GM18511 (cell line): Measurements from ENCODE around the gene PTPRJ.

ENCODE experiments used
- ATAC-seq: cut with Tn5 transposase; IDR thresholded peaks from one replicate; pipeline ENCODE4 v1.9.1; 2021; ENCODE audit warnings: mild to moderate bottlenecking, moderate library complexity; ENCODE audit not compliant: unreplicated experiment

PTPRJ gene

DNA sequence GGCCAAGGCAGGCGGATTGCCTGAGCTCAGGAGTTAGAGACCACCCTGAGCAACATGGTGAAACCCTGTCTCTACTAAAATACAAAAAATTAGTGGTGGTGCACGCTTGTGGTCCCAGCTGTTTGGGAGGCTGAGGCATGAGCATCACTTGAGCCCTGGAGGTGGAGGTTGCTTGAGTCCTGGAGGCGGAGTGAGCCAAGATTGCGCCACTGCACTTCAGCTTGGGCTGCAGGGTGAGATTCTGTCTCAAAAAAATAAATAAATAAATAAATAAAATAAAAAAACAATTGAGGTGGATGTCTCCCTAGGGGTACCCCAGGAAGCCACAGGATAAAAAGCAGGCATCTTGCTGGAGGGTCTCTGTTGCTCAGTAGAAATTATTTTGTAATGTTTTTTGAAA is 14.1 kb downstream of the PTPRJ start:
- no peak for ATAC-seq

DNA sequence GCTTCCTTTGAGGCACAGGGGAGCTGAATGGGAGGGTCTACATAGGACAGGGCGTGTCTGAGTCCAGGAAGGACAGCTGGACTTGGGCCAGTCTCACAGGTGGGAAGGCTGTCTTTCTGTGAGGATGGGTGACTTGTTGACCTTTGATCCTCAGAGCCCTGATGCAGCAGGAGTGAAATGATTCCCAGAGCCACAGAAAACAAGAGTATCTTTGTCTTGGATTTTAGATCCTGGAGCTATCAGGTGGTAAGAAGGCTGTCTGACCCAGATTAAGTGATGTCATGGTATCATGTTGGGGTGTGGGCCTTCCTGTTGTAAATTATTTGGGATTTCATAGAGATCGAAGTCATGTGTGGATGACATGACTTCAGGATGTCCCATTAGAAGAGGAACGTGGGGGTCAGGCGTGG is 15.0 kb downstream of the PTPRJ start:
- ATAC-seq: no peak

DNA sequence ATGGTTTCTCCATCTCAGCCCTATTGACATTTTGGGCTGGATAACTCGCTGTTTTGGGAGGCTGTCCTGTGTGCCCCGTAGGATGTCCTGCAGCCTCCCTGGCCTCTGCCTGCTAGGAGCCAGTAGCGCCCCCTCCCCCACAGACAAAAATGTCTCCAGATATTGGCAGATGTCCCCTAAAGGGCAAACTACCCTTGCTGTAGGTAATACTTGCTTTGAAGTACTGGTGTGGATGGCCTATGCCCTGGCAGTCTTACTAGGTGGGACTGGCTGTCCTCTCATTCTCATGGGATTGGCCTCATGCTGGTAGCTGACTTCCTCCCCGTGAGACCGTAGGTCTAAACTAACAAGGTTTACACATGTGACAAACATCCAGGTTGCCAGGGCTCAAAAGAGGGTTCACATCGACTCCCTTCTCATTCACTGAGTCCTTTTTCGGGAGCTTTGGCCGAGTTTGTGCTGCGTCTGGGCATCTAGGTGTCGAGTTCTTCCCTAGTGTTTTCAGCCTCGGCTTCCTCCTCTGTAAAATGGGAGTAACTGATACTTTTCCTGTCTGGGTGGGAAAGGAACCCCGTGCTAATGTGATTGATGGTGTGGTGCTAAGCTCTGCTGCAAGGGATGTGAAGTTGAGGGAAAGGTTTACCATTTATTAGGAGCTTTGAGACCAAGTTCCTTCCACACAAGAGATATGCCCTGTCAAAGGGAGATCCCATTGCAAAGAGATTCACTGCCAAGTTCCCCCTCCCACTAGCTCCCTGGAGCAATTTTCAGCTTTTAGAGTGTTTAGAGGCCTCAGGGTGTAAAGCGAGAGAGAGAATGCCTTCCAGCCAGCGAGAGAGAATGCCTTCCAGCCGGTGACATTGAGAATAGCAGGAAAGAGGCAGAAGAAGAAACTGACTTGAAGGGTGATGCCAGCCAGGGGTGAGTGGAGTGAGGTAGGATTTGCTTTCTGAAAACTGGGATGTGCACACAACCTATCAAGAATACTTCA is 17.0 kb downstream of the PTPRJ start:
- ATAC-seq: no peak

DNA sequence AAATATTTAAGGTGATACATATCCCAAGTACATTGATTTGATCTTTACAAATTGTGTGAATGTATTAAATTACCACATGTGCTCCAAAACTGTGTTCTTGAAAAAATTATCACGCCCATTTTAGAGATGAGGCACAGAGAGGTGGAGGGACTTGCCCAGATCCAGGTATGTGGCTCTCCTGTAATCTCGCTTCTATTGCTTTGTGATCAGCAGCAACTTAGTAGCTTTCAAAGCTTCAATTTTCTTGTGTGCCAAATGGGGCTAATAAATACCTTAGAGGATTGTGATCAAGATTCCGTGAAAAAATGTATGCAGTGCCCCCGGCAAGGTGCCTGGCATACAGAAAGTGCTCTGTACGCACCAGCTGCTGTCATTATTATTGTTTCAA is 18.0 kb downstream of the PTPRJ start:
- no peak for ATAC-seq

DNA sequence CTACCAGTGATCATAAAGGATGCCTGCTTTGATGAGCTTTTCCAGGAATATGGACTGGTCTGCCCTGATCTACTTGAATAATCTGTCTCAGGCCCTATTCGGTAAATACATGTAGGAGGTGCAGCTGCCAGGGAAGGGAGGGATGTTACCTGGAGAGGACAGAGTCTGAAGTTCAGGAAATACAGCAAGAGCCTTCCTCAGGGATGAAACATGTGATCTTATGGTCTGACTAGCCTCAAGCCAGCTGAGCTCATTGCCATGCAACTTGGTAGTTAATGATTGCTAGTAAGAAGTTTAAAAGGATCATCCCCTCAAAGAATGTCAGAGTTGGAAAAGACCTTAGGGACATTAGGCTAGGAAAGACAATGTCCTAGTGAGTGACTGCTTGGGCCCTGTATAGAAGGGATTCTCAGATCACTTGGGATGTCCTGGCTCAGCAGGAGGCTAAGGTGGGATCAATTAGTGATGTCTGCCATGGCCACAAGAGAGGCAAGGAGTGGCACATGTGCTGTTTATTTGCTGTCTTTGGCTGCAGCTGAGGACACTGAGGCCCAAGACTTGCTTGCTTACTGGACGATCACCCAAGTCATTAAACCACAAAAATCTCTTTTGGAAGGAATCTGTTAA is 18.5 kb downstream of the PTPRJ start:
- no peak for ATAC-seq

DNA sequence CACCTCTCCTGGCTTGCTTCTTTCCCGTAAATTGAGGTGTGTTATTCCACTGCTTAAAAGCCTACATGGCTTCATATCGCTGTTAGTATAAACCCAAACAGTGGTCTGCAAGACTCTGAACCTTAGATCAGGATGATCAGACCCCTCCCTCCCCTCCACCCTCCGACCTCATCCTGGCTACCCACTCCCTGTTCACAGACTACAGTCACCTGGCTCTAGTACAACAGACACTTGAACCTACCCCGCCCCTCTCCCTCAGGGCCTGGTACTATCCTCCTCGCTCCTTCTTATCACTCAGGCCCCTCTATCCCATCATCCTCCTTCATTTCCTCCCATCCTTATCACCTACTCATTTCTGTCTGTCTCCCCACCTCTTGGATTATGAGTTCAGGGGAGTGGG is 20.1 kb downstream of the PTPRJ start:
- ATAC-seq: no peak

DNA sequence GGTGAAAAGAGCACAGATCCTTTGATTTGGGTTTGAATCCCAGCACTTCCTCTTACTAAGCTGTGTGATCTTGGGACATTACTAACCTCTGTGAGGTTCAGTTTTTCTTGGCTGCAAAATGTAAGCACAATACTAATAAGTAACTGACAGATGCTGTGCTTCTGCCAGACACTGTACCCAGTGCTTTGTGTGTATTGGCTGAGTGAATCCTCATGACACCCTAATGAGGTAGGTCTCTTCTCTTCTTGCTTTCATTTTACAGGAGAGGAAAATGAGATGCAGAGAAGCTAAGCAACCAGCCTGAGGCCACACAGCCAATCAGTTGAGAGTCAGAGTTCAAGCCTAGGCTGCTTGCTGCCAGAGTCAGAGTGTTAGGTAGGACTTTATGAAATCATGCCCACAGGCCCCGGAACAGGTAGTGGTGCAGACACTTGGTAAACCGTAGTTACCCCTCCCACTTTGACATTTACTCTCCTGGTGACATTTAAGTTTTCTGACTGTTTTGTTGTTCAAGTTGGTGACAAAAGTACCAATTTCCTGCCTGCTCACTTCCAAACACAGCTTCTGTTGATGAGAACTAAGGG is 21.2 kb downstream of the PTPRJ start:
- peak; percentile 74 for ATAC-seq

DNA sequence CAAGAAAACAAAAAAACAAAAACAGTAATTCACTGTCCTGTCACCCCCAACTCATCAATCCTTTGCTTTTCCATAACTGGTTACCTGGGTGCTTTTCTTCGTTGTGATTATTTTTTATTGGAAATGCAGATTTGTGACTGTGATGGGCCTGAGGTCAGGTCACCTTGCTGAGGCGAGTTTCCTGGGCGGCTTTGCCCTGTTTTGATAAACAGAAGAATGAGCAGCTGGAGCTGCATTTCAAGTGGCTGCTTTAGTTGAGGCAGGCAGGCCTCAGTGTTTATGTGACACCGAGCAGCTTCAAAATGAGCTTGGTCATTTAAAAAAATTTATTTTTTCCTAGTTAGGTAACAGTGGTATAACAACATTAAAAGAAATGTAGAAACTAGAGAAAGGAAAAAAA is 22.2 kb downstream of the PTPRJ start:
- ATAC-seq: no peak

DNA sequence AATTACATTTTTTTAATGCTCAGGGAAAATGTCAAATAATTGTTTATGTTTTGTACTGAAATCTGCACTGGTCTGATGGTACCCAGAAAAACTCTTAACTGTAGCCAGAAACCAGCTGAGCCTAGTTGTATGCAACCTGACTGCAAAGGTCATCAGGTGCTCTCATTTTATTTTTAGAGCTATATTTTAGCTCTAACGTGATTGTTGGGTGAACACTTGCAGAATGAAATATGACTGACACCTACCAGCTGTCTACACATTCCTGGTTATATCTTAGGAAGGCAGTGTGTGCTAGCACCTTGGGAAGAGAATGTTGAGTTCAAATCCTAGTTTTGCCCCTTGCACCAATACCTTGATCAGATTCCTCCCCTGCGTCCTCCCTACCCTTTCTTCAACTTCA is 23.6 kb downstream of the PTPRJ start:
- no peak for ATAC-seq

DNA sequence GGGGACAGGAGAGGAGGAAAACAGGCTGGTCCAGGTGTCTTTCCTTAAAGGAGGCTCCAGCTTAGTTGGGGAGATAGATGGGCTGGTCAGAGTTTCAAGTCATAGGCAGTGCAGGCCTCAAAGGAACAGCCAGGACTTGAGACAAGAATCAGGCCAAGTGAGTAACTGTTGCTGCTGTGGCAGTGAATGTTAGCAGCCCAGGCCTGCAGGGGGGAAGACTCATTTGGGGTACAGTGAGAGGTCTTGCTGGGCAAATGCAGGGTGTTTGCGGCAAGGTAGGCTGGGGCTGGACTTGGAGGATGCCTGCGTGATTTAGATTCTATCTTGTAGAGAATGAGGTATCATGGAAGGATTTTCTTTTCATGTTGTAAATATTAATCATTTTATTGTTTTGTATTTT is 24.1 kb downstream of the PTPRJ start:
- no peak for ATAC-seq

DNA sequence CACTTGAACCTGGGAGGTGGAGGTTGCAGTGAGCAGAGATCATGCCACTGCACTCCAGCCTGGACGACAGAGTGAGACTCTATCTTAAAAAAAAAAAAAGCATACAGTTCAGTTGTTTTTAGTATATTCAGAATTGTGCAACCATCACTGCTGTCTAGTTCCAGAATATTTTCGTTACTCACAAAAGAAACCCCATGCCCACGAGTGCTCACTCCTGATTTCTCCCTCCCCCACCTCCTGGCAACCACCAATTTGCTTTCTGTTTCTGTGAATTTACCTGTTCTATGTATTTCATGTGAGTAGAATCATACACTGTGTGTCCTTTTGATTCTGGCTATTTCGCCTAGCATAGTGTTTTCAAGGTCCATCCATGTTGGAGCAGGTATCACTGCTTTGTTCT is 24.8 kb downstream of the PTPRJ start:
- ATAC-seq: no peak

DNA sequence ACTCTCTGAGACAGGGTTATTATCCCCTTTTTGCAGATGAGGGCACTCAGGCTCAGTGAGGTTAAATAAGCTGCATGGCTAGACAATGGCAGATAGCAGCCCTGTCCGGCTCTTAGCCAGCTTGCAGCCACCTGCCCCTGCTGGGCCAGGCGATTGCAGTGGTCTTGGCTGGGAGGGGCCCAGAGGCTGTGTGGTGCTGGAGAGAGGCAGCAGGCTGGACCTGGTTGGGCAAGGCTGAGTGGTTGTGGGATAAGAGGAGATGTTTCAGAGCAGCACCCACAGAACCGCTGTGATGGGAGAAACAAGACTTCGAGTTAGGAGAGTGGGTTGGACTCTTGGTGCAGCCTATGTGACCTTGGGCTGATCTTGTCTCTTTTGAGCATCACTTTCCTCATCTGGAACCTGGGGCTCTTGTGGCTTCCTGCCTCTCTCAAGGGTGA is 25.5 kb downstream of the PTPRJ start:
- no peak for ATAC-seq

DNA sequence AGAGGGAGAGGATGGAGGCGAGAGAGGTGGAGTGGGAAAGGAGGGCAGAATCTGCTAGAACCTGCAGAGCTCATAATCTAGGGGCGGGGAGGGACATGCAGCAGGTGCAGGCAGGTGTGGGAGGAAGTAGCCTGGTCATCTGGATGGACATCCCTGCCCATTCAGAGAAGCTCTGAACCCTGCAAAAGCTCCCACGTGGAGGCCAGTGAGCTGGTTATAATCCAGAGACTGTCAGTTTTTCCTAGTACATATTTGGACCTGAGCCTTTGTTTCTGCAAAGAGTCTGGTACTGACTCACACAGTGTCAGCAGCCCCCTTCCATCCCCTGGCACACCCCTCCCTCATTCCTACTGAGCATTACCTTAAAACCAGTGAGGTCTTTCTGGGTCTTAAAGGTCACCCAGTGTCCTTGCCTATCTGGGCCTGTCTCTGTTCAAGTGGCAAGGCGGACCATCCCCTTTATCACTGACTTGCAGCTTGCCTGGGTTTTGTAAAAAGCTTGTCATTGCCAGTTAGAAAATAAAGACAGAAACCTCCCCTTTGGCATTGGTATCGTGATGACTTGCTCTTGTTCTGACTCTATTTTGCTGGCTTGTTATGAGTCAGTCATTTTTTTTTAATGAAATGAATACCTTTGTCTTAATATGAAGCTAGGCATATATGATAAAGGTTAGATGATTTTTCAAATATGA is 26.1 kb downstream of the PTPRJ start:
- ATAC-seq: peak; percentile 63

DNA sequence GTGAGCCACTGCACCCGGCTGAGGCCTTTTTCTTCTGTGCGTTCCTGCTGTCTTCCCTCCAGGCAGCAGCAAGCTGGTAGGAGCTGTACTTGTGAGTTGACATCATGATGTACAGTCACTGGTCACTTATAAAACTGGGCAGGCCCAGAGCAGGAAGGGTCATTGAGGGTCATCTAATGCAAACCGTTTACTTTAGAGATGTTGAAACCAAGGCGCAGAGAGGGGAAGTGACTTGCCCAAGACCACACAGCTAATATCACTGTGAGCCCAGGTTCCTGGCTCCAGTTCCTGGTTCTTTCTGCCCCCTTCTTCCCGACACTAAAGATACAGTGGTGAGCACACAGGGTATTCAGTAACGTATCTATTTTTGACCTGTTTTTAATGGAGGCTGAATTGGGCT is 27.3 kb downstream of the PTPRJ start:
- no peak for ATAC-seq

DNA sequence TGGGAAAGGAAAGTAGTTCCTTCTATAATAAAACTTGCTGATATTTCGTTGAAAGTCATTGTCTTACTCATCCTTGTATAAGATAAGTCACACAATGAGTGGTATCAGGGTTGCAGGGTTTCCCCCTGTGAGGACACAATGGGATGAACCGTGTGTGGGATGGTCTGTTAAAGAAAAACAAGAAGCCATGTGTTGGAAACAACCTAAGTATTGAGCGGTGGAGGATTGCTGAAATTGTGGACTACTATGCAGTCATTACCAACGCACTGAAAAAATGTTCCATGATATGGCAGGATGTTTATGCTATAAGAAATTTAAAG is 28.6 kb downstream of the PTPRJ start:
- ATAC-seq: peak; percentile 35

DNA sequence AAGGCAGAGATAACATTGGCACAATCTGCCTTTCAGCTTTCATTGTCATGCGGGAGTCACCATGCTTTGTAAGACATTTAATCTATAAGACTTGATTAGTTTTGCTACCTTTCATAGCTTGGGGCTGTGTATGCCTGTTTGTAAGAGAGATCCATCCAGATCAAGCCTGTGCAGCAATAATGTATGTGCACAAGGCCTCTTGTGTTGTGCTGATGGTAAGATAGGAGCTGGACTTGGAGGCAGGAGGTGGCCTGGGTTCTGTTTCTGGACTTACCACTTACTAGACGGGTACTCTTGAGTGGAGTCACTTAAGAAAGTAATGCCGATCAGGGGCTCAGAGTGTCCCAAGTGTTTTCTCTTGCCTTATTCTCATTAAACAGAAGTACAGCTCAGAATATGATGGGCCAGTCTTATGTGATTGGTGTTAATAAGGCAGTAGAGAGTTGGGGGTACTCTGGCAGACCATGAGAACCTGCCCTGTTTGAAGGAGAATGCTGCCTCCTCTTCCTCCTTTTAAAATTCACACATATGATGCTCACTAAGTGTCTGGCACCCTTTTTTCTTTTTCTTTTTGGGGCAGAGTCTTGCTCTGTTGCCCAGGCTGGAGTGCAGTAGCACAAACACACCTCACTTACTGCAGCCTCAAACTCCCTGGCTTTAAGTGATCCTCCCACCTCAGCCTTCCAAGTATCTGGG is 30.9 kb downstream of the PTPRJ start:
- ATAC-seq: no peak

DNA sequence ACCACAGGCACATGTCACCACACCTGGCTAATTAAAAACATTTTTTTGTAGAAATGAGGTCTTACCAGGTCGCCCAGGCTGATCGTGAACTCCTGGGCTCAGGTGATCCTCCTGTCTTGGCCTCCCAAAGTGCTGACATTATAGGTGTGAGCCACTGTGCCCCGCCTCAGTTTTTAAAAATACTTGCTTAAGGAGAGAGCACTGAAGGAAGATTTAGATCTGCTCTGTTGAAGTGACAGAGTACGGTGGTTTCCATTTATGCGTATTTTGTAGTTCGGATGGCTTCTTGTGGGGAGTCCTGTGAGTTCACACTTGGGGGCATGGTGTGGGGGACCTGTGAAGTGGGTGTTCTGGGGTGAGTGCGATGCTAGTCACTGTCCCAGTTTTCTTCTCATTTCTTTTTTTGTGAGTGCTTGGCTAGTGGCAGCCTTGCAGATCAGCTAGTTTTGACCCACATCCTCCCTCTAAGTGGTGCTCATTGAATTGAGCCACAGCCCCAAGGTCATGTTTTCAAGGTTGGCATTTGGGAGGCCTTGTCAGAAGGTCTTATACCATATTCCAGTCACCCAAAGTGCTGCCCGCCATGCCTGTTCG is 31.5 kb downstream of the PTPRJ start:
- ATAC-seq: no peak

DNA sequence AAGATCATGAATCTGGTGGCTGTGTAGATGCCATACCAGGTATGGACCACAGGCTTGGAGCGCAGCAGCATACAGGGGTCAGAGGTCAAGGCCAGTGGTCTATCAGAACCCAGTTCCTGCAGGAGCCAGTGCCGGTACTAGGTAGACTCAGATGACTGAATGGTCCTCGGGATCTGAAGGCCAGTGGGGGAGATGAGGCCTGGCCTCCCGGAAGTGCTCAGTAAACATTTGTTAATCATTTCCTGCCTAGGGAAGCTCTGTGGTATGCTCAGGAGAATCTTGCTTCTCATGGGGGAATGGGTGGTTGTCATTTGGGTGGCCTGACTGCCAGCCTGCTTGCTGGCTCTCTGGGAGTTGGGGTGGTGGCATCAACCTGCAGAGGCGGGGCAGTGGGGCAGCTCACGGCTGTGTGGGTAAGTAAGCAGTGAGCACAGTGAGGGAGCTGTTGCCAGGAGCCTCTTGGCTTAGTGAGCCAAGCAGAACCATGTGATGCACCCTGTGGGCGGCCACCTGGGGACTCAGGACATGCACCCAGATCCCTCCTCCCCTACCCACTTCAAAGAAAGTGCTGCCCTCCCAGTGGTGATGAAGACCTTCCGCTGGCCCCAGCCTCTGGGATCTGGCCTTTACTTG is 33.0 kb downstream of the PTPRJ start:
- ATAC-seq: peak; percentile 71

DNA sequence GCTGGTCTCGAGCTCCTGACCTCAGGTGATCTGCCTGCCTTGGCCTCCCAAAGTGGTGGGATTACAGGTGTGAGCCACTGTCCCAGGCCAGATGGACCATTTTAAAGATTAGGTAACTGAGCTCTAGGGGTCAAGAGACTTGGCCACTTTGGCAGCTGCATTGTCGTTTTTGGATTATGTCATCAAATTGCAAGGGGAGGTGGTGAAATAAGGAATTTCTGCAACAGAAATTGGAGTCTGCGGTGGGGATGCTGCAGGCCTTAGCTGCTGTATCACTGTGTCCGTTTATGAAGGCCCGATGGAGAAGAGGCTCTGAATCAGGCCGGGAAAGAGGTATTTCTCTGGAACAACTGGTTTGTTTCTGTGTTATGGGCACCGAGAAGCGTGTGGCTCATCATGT is 34.6 kb downstream of the PTPRJ start:
- ATAC-seq: no peak
